K562 (cell line): Measurements from ENCODE around the gene P4HTM. TPM values are rescaled to one million over a fixed set of nuclear protein-coding genes. Genes with fewer than 3 reads are reported as not detected.

ENCODE experiments used
- ATAC-seq: fragments of 200-7000 bp; cut with Tn5 transposase; 3 replicates; pipeline ENCODE4 v1.9.1; 2020; ENCODE audit warnings: moderate library complexity
- BruUV-seq: library from RNA; stranded (reverse); fragments of 400-500 nt; replicated peaks from 2 replicates; lab custom pipeline; 2021; lab: Mats Ljungman, UMichigan
- CTCF ChIA-PET: fragments of 300-600 bp; formaldehyde crosslinking; extraction: SDS; loops from one replicate; lab custom pipeline; 2021; ENCODE audit warnings: low intra/inter-chr PET ratio; lab: Yijun Ruan, JAX
- POLR2A ChIA-PET: fragments of 300-600, 350-650 bp; sonication (Branson Sonifier 250); formaldehyde crosslinking; extraction: SDS; loops from one replicate; lab custom pipeline; 2021; ENCODE audit warnings: antibody characterized with exemption, inconsistent platforms; lab: Yijun Ruan, JAX
- DNase-seq, 4 experiments: peaks; one replicate each; pipeline versions ENCODE4 v3.0.0 to v3.0.0-alpha.2; 2011 to 2018; ENCODE audit warnings: low spot score in 3 of 4, mixed read lengths in 3 of 4; ENCODE audit errors: extremely low read depth in 1 of 4
- FAIRE-seq: peaks from 2 replicates; lab custom pipeline; 2011; peaks lifted over from hg19 to GRCh38; lab: Jason Lieb, UNC
- H2AFZ ChIP-seq: 2 replicates; pipeline ENCODE4 v1.6.0; 2011; ENCODE audit warnings: low read depth, low read length, control low read depth, inconsistent platforms
- H3K27ac ChIP-seq: fragments of 200-600 bp; 3 replicates; pipeline ENCODE4 v1.8.0; 2011; ENCODE audit warnings: low read depth, mild to moderate bottlenecking, control low read depth, inconsistent platforms, low read length, moderate library complexity, mixed read lengths; ENCODE audit errors: extremely low read depth
- H3K27me3 ChIP-seq, 2 experiments: fragments of 300-600 bp in 1 of 2; 2 replicates in 1 of 2; 3 replicates in 1 of 2; pipeline versions ENCODE4 v1.6.0 to v1.8.0; 2011; ENCODE audit warnings: inconsistent platforms in 2 of 2, low read length in 2 of 2, mild to moderate bottlenecking in 1 of 2, mixed read lengths in 1 of 2, moderate library complexity in 1 of 2; ENCODE audit not compliant: control insufficient read depth in 2 of 2, insufficient read depth in 2 of 2
- H3K36me3 ChIP-seq: fragments of 300-600 bp; 3 replicates; pipeline ENCODE4 v1.8.0; 2011; ENCODE audit warnings: mild to moderate bottlenecking, low read length, inconsistent platforms; ENCODE audit not compliant: control insufficient read depth, insufficient read depth
- H3K4me1 ChIP-seq, 2 experiments: fragments of 200-600 bp in 1 of 2; replicated peaks in 1 of 2; 2 replicates in 1 of 2; 3 replicates in 1 of 2; pipeline versions ENCODE4 v1.5.1 to v1.8.0; 2011; ENCODE audit warnings: inconsistent platforms in 2 of 2, low read length in 2 of 2, mild to moderate bottlenecking in 1 of 2, mixed read lengths in 1 of 2, moderate library complexity in 1 of 2; ENCODE audit not compliant: control insufficient read depth in 2 of 2, insufficient read depth in 2 of 2
- H3K4me2 ChIP-seq: 2 replicates; pipeline ENCODE4 v1.6.1; 2011; ENCODE audit warnings: low read length, control low read depth, inconsistent platforms, mixed read lengths; ENCODE audit not compliant: insufficient read depth
- H3K4me3 ChIP-seq: fragments of 200-600 bp; sonication (generic), shearing (Covaris generic); 2 replicates; pipeline ENCODE4 v1.5.1; 2016; ENCODE audit warnings: control low read depth, inconsistent platforms
- H3K79me2 ChIP-seq: fragments of 200-600 bp; 3 replicates; pipeline ENCODE4 v1.8.0; 2011; ENCODE audit warnings: low read length, inconsistent platforms; ENCODE audit not compliant: control insufficient read depth, insufficient read depth
- H3K9ac ChIP-seq, 2 experiments: 2 replicates each; pipeline versions ENCODE4 v1.6.0 to v1.6.1; 2011; ENCODE audit warnings: low read depth in 2 of 2, low read length in 2 of 2, control low read depth in 1 of 2, inconsistent platforms in 1 of 2, mild to moderate bottlenecking in 1 of 2, mixed read lengths in 1 of 2; ENCODE audit not compliant: insufficient read depth in 1 of 2
- H3K9me1 ChIP-seq: one replicate; pipeline ENCODE4 v1.6.0; 2011; ENCODE audit warnings: inconsistent platforms, mild to moderate bottlenecking, low read length, moderate library complexity; ENCODE audit not compliant: control insufficient read depth, insufficient read depth
- H3K9me3 ChIP-seq: replicated peaks from 2 replicates; pipeline ENCODE4 v1.5.1; 2011; ENCODE audit warnings: low read depth, low read length, inconsistent platforms; ENCODE audit not compliant: control insufficient read depth, insufficient read depth
- H4K20me1 ChIP-seq: replicated peaks from 2 replicates; pipeline ENCODE4 v1.6.1; 2011; ENCODE audit warnings: low read length, inconsistent platforms, mixed read lengths; ENCODE audit not compliant: control insufficient read depth, insufficient read depth
- ZNF217 ChIP-seq: sonication (generic); formaldehyde crosslinking; IDR thresholded peaks from 2 replicates; pipeline ENCODE4 v1.8.0; 2022; ENCODE audit warnings: mild to moderate bottlenecking, missing genetic modification reagents
- WGBS: fragments of 100-300 bp; shearing (Covaris generic); methylation state at CpG from one replicate; pipeline ENCODE4 v1.1.6; 2016; ENCODE audit warnings: low coverage, mixed read lengths; ENCODE audit not compliant: insufficient coverage; ENCODE audit errors: missing lambda C conversion rate; 5-methylcytosine and 5-hydroxymethylcytosine counted together
- in situ Hi-C: fragments of 300-500 bp; cut with MboI; formaldehyde crosslinking; loops from 4 replicates; pipeline ENCODE4 v1.15.0; 2018; ENCODE audit warnings: inconsistent platforms, mixed read lengths
- intact Hi-C: fragments of 100-400 bp; cut with micrococcal nuclease; formaldehyde crosslinking; loops from 2 replicates; pipeline ENCODE4 v1.14.2; 2022
- microRNA counts: library from miRNA; unstranded; fragments of <30 nt; microRNA quantifications from one replicate; lab custom pipeline; 2016
- microRNA-seq: library from miRNA; unstranded; fragments of <30 nt; microRNA quantifications from one replicate; pipeline ENCODE4, GENCODE V29; 2018; ENCODE audit warnings: borderline microRNAs expressed
- polyA plus RNA-seq, 8 experiments: library from polyadenylated mRNA; depleted of rRNA in 4 of 8; stranded (reverse) in 5 of 8; unstranded in 3 of 8; fragments of >200 nt; fragmentation: Nextera tagmentation in 2 of 8; fragmentation: Illumina TruSeq in 1 of 8; extraction: Ambion mirVana in 2 of 8; extraction: Trizol in 1 of 8; gene quantifications; 2 replicates each; pipeline versions ENCODE4 v1.2.1 to v1.2.3, GENCODE V29; 2011 to 2014; ENCODE audit warnings: inconsistent platforms in 1 of 8, missing spikeins in 1 of 8
- small RNA-seq: library from RNA; depleted of rRNA; stranded (forward); fragments of <200 nt; gene quantifications from one replicate; pipeline ENCODE3, GENCODE V24; 2014
- total RNA-seq, 7 experiments: library from RNA; depleted of rRNA in 6 of 7; stranded (reverse); fragments of >200 nt in 6 of 7; fragmentation: Illumina TruSeq in 2 of 7; extraction: Trizol in 2 of 7; gene quantifications; 2 replicates each; pipeline versions ENCODE4 v1.2.1 to v1.2.3, GENCODE V29; 2011 to 2021; ENCODE audit warnings: low replicate concordance in 1 of 7

The P4HTM gene
- total and polyA plus RNA-seq, 9 of the 15 experiments (the other 6 are each of a cell fraction or from before 2014, with no cell fraction given): 0.09 to 0.66 (median 0.25) TPM; not detected in 2

- POLR2A ChIA-PET: no interaction called here
- no peak for ATAC-seq
- in situ Hi-C loops: no loop called here
These were observed 64.4 kb downstream of the P4HTM start for GRCh38 chr3:49054344-49054862.

More at GRCh38 chr3:49054344-49054862, 64.4 kb downstream of the P4HTM start:
- 100% methylated on average over 2 of the region's 2 CpGs for WGBS
- TF ChIP-seq ZNF217 (CRISPR knock-in tag): no peak
- intact Hi-C loops: no loop called here
- BruUV-seq: no TSS peak
- CTCF ChIA-PET: no interaction called here
- H3K27me3 ChIP-seq: no peaks in the 10 kb centered on the region
- FAIRE-seq (no peak), DNase-seq (no peak)
- peaks cover 2% of the 10 kb centered on the region; the same call in 2 of the 3 replicates for H3K79me2 ChIP-seq
- H3K4me3 ChIP-seq: no peak overlapping the region
- H3K4me1 ChIP-seq: no peaks in the 10 kb centered on the region; a peak in 1 of 5 replicates
- no peak overlapping the region for H3K4me2 ChIP-seq
- H3K9me1 ChIP-seq: peaks cover 3% of the 10 kb centered on the region
- no peak overlapping the region for H2AFZ ChIP-seq
- peaks cover 68% of the 10 kb centered on the region; the same call in 2 of the 3 replicates for H3K36me3 ChIP-seq
- no peaks in the 10 kb centered on the region for H3K9me3 ChIP-seq
- H4K20me1 ChIP-seq: no peaks in the 10 kb centered on the region
- no peak overlapping the region for H3K9ac ChIP-seq
- no peak overlapping the region for H3K27ac ChIP-seq

MicroRNAs encoded within 50 kb of the gene (microRNA counts, 767-probe panel; counts per million panel counts)
- microRNA hsa-miR-191-5p (lab: Ali Mortazavi, UCI): 6,692 counts per million, percentile 95 among the panel's probes with 10 or more counts
- 4,606 counts per million, percentile 86 among the panel's probes with 10 or more counts for microRNA hsa-miR-425-5p (lab: Ali Mortazavi, UCI)

Small RNA genes lying within 50 kb of the gene (microRNA-seq; reads per million reads assigned to microRNA genes)
- gene MIR191 (5,391 reads per million, percentile 98 among the genes with 10 or more reads in this experiment), gene MIR425 (20,281 reads per million, percentile 99 among the genes with 10 or more reads in this experiment)

Small RNA genes lying within 50 kb of the gene (small RNA-seq; reads per million reads assigned to genes)
- 11,765 reads per million, percentile 100 among the genes with 10 or more reads in this experiment for gene MIR191
- gene MIR425: 331 reads per million, percentile 99 among the genes with 10 or more reads in this experiment

Other genes starting within 250 kb of the P4HTM start
Only the 7 nearest of the 13 such genes appear.
- 14.3 and 22.3 TPM in 2 replicates for gene SLC25A20, start 91.4 kb upstream of the P4HTM start, total RNA-seq (2014; rRNA removed)
- 28.5 and 29.1 TPM in 2 replicates for gene SLC25A20, start 91.4 kb upstream of the P4HTM start, total RNA-seq (2014; rRNA removed; fragmentation: Illumina TruSeq; extraction: Trizol)
- 22.1 and 24.2 TPM in 2 replicates for gene SLC25A20, start 91.4 kb upstream of the P4HTM start, total RNA-seq (2015; rRNA removed; fragmentation: Illumina TruSeq; extraction: Trizol)
- gene SLC25A20, start 91.4 kb upstream of the P4HTM start, total RNA-seq (2021): 15.9 and 17.8 TPM in 2 replicates
- 30.9 and 48.1 TPM in 2 replicates for gene SLC25A20, start 91.4 kb upstream of the P4HTM start, polyA plus RNA-seq (2011; rRNA removed)
- gene SLC25A20, start 91.4 kb upstream of the P4HTM start, polyA plus RNA-seq (2014; fragmentation: Illumina TruSeq; extraction: Trizol): 25.1 and 25.4 TPM in 2 replicates
- gene SLC25A20, start 91.4 kb upstream of the P4HTM start, polyA plus RNA-seq (2014; fragmentation: Nextera tagmentation; extraction: Ambion mirVana): 10 to 100 TPM; 19.0 to 20.9 TPM
- gene SLC25A20, start 91.4 kb upstream of the P4HTM start, polyA plus RNA-seq (2014; rRNA removed): 21.6 and 30.4 TPM in 2 replicates
- 114 and 120 TPM in 2 replicates for gene ARIH2, start 71.4 kb upstream of the P4HTM start, total RNA-seq (2014; rRNA removed)
- gene ARIH2, start 71.4 kb upstream of the P4HTM start, total RNA-seq (2014; rRNA removed; fragmentation: Illumina TruSeq; extraction: Trizol): 112 and 138 TPM in 2 replicates
- gene ARIH2, start 71.4 kb upstream of the P4HTM start, total RNA-seq (2015; rRNA removed; fragmentation: Illumina TruSeq; extraction: Trizol): 95.9 and 97.0 TPM in 2 replicates
- 110 and 118 TPM in 2 replicates for gene ARIH2, start 71.4 kb upstream of the P4HTM start, total RNA-seq (2021)
- gene ARIH2, start 71.4 kb upstream of the P4HTM start, polyA plus RNA-seq (2011; rRNA removed): 101 and 110 TPM in 2 replicates
- gene ARIH2, start 71.4 kb upstream of the P4HTM start, polyA plus RNA-seq (2014; fragmentation: Illumina TruSeq; extraction: Trizol): 105 and 108 TPM in 2 replicates
- gene ARIH2, start 71.4 kb upstream of the P4HTM start, polyA plus RNA-seq (2014; fragmentation: Nextera tagmentation; extraction: Ambion mirVana): 10 to 100 TPM; 27.0 to 27.3 TPM
- 107 and 128 TPM in 2 replicates for gene ARIH2, start 71.4 kb upstream of the P4HTM start, polyA plus RNA-seq (2014; rRNA removed)
- gene WDR6, start 17.1 kb downstream of the P4HTM start, total RNA-seq (2014; rRNA removed): 33.7 and 43.1 TPM in 2 replicates
- gene WDR6, start 17.1 kb downstream of the P4HTM start, total RNA-seq (2014; rRNA removed; fragmentation: Illumina TruSeq; extraction: Trizol): 29.7 and 40.0 TPM in 2 replicates
- gene WDR6, start 17.1 kb downstream of the P4HTM start, total RNA-seq (2015; rRNA removed; fragmentation: Illumina TruSeq; extraction: Trizol): 44.7 and 46.7 TPM in 2 replicates
- 90.4 and 90.6 TPM in 2 replicates for gene WDR6, start 17.1 kb downstream of the P4HTM start, total RNA-seq (2021)
- gene WDR6, start 17.1 kb downstream of the P4HTM start, polyA plus RNA-seq (2011; rRNA removed): 47.6 and 69.8 TPM in 2 replicates
- 73.7 and 77.8 TPM in 2 replicates for gene WDR6, start 17.1 kb downstream of the P4HTM start, polyA plus RNA-seq (2014; fragmentation: Illumina TruSeq; extraction: Trizol)
- gene WDR6, start 17.1 kb downstream of the P4HTM start, polyA plus RNA-seq (2014; fragmentation: Nextera tagmentation; extraction: Ambion mirVana): 10 to 100 TPM in 1 of 2 experiments, 1 to 10 TPM in 1; 8.9 to 14.2 TPM
- gene WDR6, start 17.1 kb downstream of the P4HTM start, polyA plus RNA-seq (2014; rRNA removed): 60.4 and 66.9 TPM in 2 replicates
- gene DALRD3, start 28.3 kb downstream of the P4HTM start, total RNA-seq (2014; rRNA removed): 15.7 and 18.0 TPM in 2 replicates
- gene DALRD3, start 28.3 kb downstream of the P4HTM start, total RNA-seq (2014; rRNA removed; fragmentation: Illumina TruSeq; extraction: Trizol): 8.4 and 11.6 TPM in 2 replicates
- 10.6 and 11.9 TPM in 2 replicates for gene DALRD3, start 28.3 kb downstream of the P4HTM start, total RNA-seq (2015; rRNA removed; fragmentation: Illumina TruSeq; extraction: Trizol)
- gene DALRD3, start 28.3 kb downstream of the P4HTM start, total RNA-seq (2021): 15.7 and 16.0 TPM in 2 replicates
- 30.5 and 31.3 TPM in 2 replicates for gene DALRD3, start 28.3 kb downstream of the P4HTM start, polyA plus RNA-seq (2011; rRNA removed)
- gene DALRD3, start 28.3 kb downstream of the P4HTM start, polyA plus RNA-seq (2014; fragmentation: Illumina TruSeq; extraction: Trizol): 14.4 and 15.9 TPM in 2 replicates
- 1 to 10 TPM; 6.6 to 7.2 TPM for gene DALRD3, start 28.3 kb downstream of the P4HTM start, polyA plus RNA-seq (2014; fragmentation: Nextera tagmentation; extraction: Ambion mirVana)
- 18.3 and 20.5 TPM in 2 replicates for gene DALRD3, start 28.3 kb downstream of the P4HTM start, polyA plus RNA-seq (2014; rRNA removed)
- 127 and 133 TPM in 2 replicates for gene NDUFAF3, start 31.9 kb downstream of the P4HTM start, total RNA-seq (2014; rRNA removed)
- 17.9 and 22.4 TPM in 2 replicates for gene NDUFAF3, start 31.9 kb downstream of the P4HTM start, total RNA-seq (2014; rRNA removed; fragmentation: Illumina TruSeq; extraction: Trizol)
- gene NDUFAF3, start 31.9 kb downstream of the P4HTM start, total RNA-seq (2015; rRNA removed; fragmentation: Illumina TruSeq; extraction: Trizol): 26.5 and 27.7 TPM in 2 replicates
- 73.3 and 77.2 TPM in 2 replicates for gene NDUFAF3, start 31.9 kb downstream of the P4HTM start, total RNA-seq (2021)
- 22.5 and 25.1 TPM in 2 replicates for gene NDUFAF3, start 31.9 kb downstream of the P4HTM start, polyA plus RNA-seq (2011; rRNA removed)
- 39.8 and 49.8 TPM in 2 replicates for gene NDUFAF3, start 31.9 kb downstream of the P4HTM start, polyA plus RNA-seq (2014; fragmentation: Illumina TruSeq; extraction: Trizol)
- 10 to 100 TPM; 17.0 to 36.3 TPM for gene NDUFAF3, start 31.9 kb downstream of the P4HTM start, polyA plus RNA-seq (2014; fragmentation: Nextera tagmentation; extraction: Ambion mirVana)
- 64.6 and 75.9 TPM in 2 replicates for gene NDUFAF3, start 31.9 kb downstream of the P4HTM start, polyA plus RNA-seq (2014; rRNA removed)
- 376 and 506 TPM in 2 replicates for gene IMPDH2, start 39.2 kb downstream of the P4HTM start, total RNA-seq (2014; rRNA removed)
- gene IMPDH2, start 39.2 kb downstream of the P4HTM start, total RNA-seq (2014; rRNA removed; fragmentation: Illumina TruSeq; extraction: Trizol): 296 and 320 TPM in 2 replicates
- 359 and 366 TPM in 2 replicates for gene IMPDH2, start 39.2 kb downstream of the P4HTM start, total RNA-seq (2015; rRNA removed; fragmentation: Illumina TruSeq; extraction: Trizol)
- gene IMPDH2, start 39.2 kb downstream of the P4HTM start, total RNA-seq (2021): 315 and 318 TPM in 2 replicates
- gene IMPDH2, start 39.2 kb downstream of the P4HTM start, polyA plus RNA-seq (2011; rRNA removed): 332 and 336 TPM in 2 replicates
- gene IMPDH2, start 39.2 kb downstream of the P4HTM start, polyA plus RNA-seq (2014; fragmentation: Illumina TruSeq; extraction: Trizol): 362 and 391 TPM in 2 replicates
- gene IMPDH2, start 39.2 kb downstream of the P4HTM start, polyA plus RNA-seq (2014; fragmentation: Nextera tagmentation; extraction: Ambion mirVana): 100 to 1,000 TPM; 426 to 507 TPM
- gene IMPDH2, start 39.2 kb downstream of the P4HTM start, polyA plus RNA-seq (2014; rRNA removed): 352 and 442 TPM in 2 replicates
- 54.6 and 59.0 TPM in 2 replicates for gene QRICH1, start 103.8 kb downstream of the P4HTM start, total RNA-seq (2014; rRNA removed)
- gene QRICH1, start 103.8 kb downstream of the P4HTM start, total RNA-seq (2014; rRNA removed; fragmentation: Illumina TruSeq; extraction: Trizol): 56.7 and 67.5 TPM in 2 replicates
- gene QRICH1, start 103.8 kb downstream of the P4HTM start, total RNA-seq (2015; rRNA removed; fragmentation: Illumina TruSeq; extraction: Trizol): 54.0 and 55.6 TPM in 2 replicates
- 74.3 and 81.7 TPM in 2 replicates for gene QRICH1, start 103.8 kb downstream of the P4HTM start, total RNA-seq (2021)
- gene QRICH1, start 103.8 kb downstream of the P4HTM start, polyA plus RNA-seq (2011; rRNA removed): 99.2 and 102 TPM in 2 replicates
- 65.1 and 73.3 TPM in 2 replicates for gene QRICH1, start 103.8 kb downstream of the P4HTM start, polyA plus RNA-seq (2014; fragmentation: Illumina TruSeq; extraction: Trizol)
- gene QRICH1, start 103.8 kb downstream of the P4HTM start, polyA plus RNA-seq (2014; fragmentation: Nextera tagmentation; extraction: Ambion mirVana): 10 to 100 TPM; 20.1 to 20.5 TPM
- gene QRICH1, start 103.8 kb downstream of the P4HTM start, polyA plus RNA-seq (2014; rRNA removed): 89.7 and 90.7 TPM in 2 replicates